Effector memory CD4-positive, alpha-beta T cell (primary cell): ENCODE results near the gene ZC3H7B.

ENCODE experiments used
- DNase-seq, 3 donors: peaks; one replicate each; pipeline ENCODE4 v3.0.0-alpha.2; 2020
- H3K27ac ChIP-seq: 2 replicates; pipeline ENCODE4 v1.7.0; 2013; ENCODE audit warnings: mild to moderate bottlenecking, low read length, moderate library complexity; ENCODE audit not compliant: insufficient read depth, poor library complexity, severe bottlenecking
- H3K27me3 ChIP-seq: replicated peaks from 2 replicates; pipeline ENCODE4 v1.7.0; 2013; ENCODE audit warnings: mild to moderate bottlenecking, low read length; ENCODE audit not compliant: insufficient read depth, control insufficient read depth, poor library complexity, severe bottlenecking
- H3K36me3 ChIP-seq: 2 replicates; pipeline ENCODE4 v1.7.0; 2013; ENCODE audit warnings: mild to moderate bottlenecking, low read length, moderate library complexity; ENCODE audit not compliant: control insufficient read depth, insufficient read depth
- H3K4me1 ChIP-seq: 2 replicates; pipeline ENCODE4 v1.7.0; 2013; ENCODE audit warnings: low read length, mild to moderate bottlenecking; ENCODE audit not compliant: control insufficient read depth, insufficient read depth, poor library complexity, severe bottlenecking
- H3K4me3 ChIP-seq: 2 replicates; pipeline ENCODE4 v1.7.0; 2013; ENCODE audit warnings: low read length, low read depth, mild to moderate bottlenecking; ENCODE audit not compliant: insufficient read depth, poor library complexity, severe bottlenecking
- H3K9me3 ChIP-seq: 2 replicates; pipeline ENCODE4 v1.7.0; 2013; ENCODE audit warnings: mild to moderate bottlenecking, low read length, moderate library complexity; ENCODE audit not compliant: control insufficient read depth

The ZC3H7B gene

GRCh38 chr22:41352058-41352457 lies 50.7 kb downstream of the ZC3H7B start:
- Histone ChIP-seq H3K4me3 (no peak overlapping the region), H3K4me1 (no peaks in the 10 kb centered on the region), H3K9me3 (no peaks in the 10 kb centered on the region), H3K36me3 (peaks cover 89% of the 10 kb centered on the region), H3K27ac (no peak overlapping the region), H3K27me3 (no peaks in the 10 kb centered on the region)
- DNase-seq, result no peak

GRCh38 chr22:41353862-41354575 lies 52.7 kb downstream of the ZC3H7B start:
- peaks cover 76% of the 10 kb centered on the region for H3K36me3 ChIP-seq
- DNase-seq, result no peak
- no peaks in the 10 kb centered on the region for H3K27me3 ChIP-seq
- no peaks in the 10 kb centered on the region for H3K9me3 ChIP-seq
- no peak overlapping the region for H3K4me3 ChIP-seq
- no peaks in the 10 kb centered on the region for H3K4me1 ChIP-seq
- H3K27ac ChIP-seq, result no peak overlapping the region

GRCh38 chr22:41354979-41355378 lies 53.7 kb downstream of the ZC3H7B start:
- DNase-seq, result no peak
- Histone ChIP-seq H3K9me3 (no peaks in the 10 kb centered on the region), H3K4me1 (no peaks in the 10 kb centered on the region), H3K36me3 (peaks cover 67% of the 10 kb centered on the region), H3K27ac (no peak overlapping the region), H3K4me3 (no peak overlapping the region), H3K27me3 (no peaks in the 10 kb centered on the region)

GRCh38 chr22:41355895-41356294 lies 54.6 kb downstream of the ZC3H7B start:
- H3K27me3 ChIP-seq, result no peaks in the 10 kb centered on the region
- no peaks in the 10 kb centered on the region for H3K9me3 ChIP-seq
- H3K36me3 ChIP-seq, result peaks cover 59% of the 10 kb centered on the region
- H3K27ac ChIP-seq, result no peak overlapping the region
- H3K4me3 ChIP-seq, result no peak overlapping the region
- no peaks in the 10 kb centered on the region for H3K4me1 ChIP-seq
- no peak for DNase-seq

GRCh38 chr22:41356430-41357028 lies 55.2 kb downstream of the ZC3H7B start:
- no peaks in the 10 kb centered on the region for H3K4me1 ChIP-seq
- H3K36me3 ChIP-seq, result peaks cover 53% of the 10 kb centered on the region
- H3K27ac ChIP-seq, result no peak overlapping the region
- no peak overlapping the region for H3K4me3 ChIP-seq
- no peak for DNase-seq
- H3K9me3 ChIP-seq, result no peaks in the 10 kb centered on the region
- H3K27me3 ChIP-seq, result no peaks in the 10 kb centered on the region

- Histone ChIP-seq H3K27ac (no peak overlapping the region), H3K4me1 (no peaks in the 10 kb centered on the region), H3K27me3 (no peaks in the 10 kb centered on the region), H3K4me3 (no peak overlapping the region), H3K9me3 (no peaks in the 10 kb centered on the region), H3K36me3 (peaks cover 49% of the 10 kb centered on the region)
- no peak for DNase-seq
Observed at GRCh38 chr22:41357191-41357590, 55.9 kb downstream of the ZC3H7B start.

- no peak overlapping the region for H3K27ac ChIP-seq
- no peaks in the 10 kb centered on the region for H3K9me3 ChIP-seq
- H3K4me3 ChIP-seq, result no peak overlapping the region
- H3K4me1 ChIP-seq, result no peaks in the 10 kb centered on the region
- H3K36me3 ChIP-seq, result peaks cover 38% of the 10 kb centered on the region
- H3K27me3 ChIP-seq, result no peaks in the 10 kb centered on the region
- DNase-seq, result no peak
Observed at GRCh38 chr22:41358927-41359326, 57.6 kb downstream of the ZC3H7B start.

GRCh38 chr22:41359376-41359775 lies 58.1 kb downstream of the ZC3H7B start:
- Histone ChIP-seq H3K27ac (no peak overlapping the region), H3K9me3 (no peaks in the 10 kb centered on the region), H3K36me3 (peaks cover 34% of the 10 kb centered on the region), H3K4me3 (no peak overlapping the region), H3K27me3 (no peaks in the 10 kb centered on the region), H3K4me1 (no peaks in the 10 kb centered on the region)
- no peak for DNase-seq

- Histone ChIP-seq H3K9me3 (no peaks in the 10 kb centered on the region), H3K4me3 (no peak overlapping the region), H3K27me3 (no peaks in the 10 kb centered on the region), H3K27ac (no peak overlapping the region), H3K36me3 (peaks cover 26% of the 10 kb centered on the region), H3K4me1 (no peaks in the 10 kb centered on the region)
- DNase-seq, result no peak
Observed at GRCh38 chr22:41360126-41360525, 58.8 kb downstream of the ZC3H7B start.

- H3K4me1 ChIP-seq, result no peaks in the 10 kb centered on the region
- peaks cover 9% of the 10 kb centered on the region for H3K36me3 ChIP-seq
- H3K27me3 ChIP-seq, result no peaks in the 10 kb centered on the region
- H3K27ac ChIP-seq, result no peak overlapping the region
- DNase-seq, result no peak
- H3K9me3 ChIP-seq, result no peaks in the 10 kb centered on the region
- H3K4me3 ChIP-seq, result no peak overlapping the region
Observed at GRCh38 chr22:41361716-41362310, 60.5 kb downstream of the ZC3H7B start.
